Measurements from ENCODE around the gene RASEF.

- TF ChIP-seq CTCF (IDR thresholded peaks at IDR 0.05; ENCODE audit: low read length) (no peak), EZH2 (IDR thresholded peaks at IDR 0.05; ENCODE audit: borderline replicate concordance, low read length) (no peak)
Observed at GRCh38 chr9:83023151-83023550, 39.8 kb downstream of the RASEF start.

Measured in OCI-LY1 (cell line).